HG03066 (cell line): ENCODE results near the gene NSUN3.
"Not testable (repeated sequence)": the region's sequence is repeated elsewhere in the genome, so short reads cannot be mapped to it uniquely, and the experiment has no call there.

Source experiments
- ATAC-seq: cut with Tn5 transposase; IDR thresholded peaks from one replicate; pipeline ENCODE4 v1.9.1; 2021; ENCODE audit warnings: low read depth; ENCODE audit not compliant: unreplicated experiment

Gene NSUN3

DNA sequence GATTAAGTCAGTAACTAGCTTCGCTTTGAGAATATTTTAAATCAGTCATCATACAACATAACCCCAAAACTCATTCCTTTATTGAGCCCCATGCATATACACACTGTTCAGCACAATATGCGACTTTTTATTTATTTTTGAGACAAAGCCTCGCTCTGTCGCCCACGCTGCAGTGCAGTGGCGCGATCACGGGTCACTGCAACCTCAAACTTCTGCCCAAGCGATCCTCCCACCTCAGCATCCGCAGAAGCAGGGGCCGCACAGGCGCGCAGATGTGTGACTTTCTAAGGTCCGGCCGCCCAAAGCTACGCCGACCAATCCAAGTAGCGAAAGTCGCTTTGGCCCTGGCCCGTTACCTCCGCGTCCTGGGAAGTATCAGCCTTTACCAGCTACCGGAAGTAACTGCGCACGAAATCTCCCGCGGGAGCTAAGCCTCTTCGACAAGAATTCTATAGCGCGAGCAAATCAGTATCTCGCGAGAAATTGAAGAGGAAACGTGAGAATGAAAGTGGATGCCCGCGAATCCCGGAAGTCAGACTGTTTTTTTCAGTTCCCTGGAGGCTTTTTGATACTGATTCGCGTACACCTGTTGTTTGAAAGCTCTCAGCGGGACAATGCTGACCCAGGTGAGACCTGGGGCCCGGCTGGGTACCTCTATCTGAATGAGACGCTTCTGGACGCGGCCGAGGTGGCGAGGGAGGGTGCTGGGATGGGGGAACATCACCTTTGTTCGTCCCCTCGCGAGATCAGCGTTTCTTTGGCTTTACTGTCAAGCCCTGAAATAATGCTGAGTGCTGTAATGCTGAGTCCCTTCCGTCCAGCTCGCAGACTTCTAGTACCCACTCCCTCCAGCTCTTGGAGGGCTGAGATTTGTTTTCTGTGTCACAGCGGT, at the start of gene NSUN3, which contains the start of gene DHFR2:
TSS of gene NSUN3 (plus strand) at position 549 of the 892 bp plus-strand sequence. CDS start at position 615, 66 bp downstream.
TSS of gene DHFR2 (minus strand) at position 404 of the 892 bp plus-strand sequence. CDS start 1,405 bp downstream, outside the sequence.
- ATAC-seq = peak; percentile 92

DNA sequence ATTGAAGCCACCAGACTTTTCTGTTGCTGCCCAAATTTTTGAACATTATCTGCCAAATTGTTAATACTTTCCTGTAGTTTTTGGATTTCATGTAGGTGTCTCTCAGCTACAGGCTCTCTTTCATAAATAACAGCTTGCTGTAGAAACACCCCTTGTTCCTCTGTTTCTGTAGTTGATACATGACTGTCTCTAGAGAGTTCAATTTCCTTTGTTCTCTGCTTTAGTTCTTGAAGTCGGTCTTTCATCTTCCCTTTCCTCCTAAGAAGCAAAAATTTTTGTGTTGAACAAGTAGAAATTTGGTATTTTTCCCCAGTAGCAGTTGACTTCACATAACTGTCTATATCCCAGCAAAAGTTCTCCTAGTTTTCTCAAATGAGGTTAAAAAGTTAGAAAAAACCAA, 47.8 kb upstream of the NSUN3 start:
- no peak for ATAC-seq

DNA sequence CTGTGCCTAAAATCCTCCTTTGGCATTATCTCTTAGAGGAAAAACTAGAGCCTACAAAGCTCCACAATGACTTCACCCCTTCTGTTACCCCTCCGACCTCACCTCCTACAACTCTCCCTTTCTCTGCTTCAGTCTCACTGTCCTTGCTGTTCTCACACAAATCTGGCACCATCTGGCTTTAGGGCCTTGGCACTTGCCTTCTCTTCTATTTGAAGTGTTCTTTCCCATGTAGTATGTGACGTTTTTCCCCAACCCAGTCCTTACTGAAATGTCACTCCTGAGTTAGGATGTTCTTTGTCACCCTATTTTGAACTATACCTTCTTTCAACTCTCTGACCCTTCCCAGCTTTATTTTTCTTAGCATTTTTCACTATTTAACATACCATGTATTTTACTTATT, 43.2 kb upstream of the NSUN3 start:
- ATAC-seq = no peak

DNA sequence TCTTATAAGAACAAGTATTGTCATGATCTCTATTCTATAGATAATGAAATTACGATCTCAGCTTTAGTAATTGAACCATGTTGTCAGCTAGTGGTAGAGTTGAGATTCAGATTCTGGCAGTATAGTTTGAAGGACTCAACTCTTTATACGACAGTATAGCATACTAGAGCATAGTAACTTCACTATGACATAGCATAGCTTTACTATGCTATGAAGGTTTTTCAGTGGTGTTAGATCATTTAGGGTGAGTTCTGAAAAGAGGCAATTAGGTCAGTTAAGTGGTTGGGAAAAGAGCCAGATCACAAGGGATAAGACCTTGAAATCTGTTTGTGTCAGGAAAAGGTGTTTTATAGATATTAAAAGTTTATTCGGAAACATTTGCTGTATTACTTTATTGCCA, 42.6 kb upstream of the NSUN3 start:
- ATAC-seq = no peak

DNA sequence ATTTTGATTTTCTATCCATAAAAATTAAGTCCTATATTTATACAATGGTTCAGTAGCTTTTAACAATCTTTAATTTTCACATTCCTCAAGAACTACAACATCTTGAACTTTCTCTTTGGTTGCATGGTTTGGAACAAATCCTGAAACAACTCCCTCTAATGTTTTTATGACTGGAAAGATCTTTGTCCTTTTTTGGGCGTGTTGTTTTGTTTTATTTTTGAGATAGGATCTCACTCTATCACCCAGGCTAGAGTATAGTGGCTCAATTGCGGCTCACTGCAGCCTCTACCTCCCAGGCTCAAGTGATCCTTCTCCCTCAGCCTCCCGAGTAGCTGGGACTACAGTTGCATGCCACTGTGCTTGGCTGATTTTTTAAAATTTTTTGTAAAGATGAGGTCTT, 38.5 kb upstream of the NSUN3 start:
- ATAC-seq = no peak

DNA sequence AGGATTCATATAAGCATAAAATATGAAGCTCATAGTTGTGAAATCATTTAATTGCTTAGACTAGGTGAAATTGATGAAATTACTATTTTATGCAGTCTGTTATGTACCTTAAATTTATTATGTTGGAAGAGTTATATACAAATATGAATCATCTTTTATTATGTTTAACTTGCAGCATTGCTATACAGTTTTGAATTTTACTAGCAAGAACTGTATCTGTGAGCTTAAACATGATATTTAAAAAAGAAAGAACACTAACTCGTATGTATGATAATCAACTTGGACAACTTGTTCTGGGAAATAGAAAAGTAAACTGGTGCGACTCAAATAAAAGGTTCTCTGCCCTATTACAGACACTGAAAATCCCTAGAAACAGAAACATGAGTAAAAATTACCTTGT, 36.2 kb upstream of the NSUN3 start:
- no peak for ATAC-seq

DNA sequence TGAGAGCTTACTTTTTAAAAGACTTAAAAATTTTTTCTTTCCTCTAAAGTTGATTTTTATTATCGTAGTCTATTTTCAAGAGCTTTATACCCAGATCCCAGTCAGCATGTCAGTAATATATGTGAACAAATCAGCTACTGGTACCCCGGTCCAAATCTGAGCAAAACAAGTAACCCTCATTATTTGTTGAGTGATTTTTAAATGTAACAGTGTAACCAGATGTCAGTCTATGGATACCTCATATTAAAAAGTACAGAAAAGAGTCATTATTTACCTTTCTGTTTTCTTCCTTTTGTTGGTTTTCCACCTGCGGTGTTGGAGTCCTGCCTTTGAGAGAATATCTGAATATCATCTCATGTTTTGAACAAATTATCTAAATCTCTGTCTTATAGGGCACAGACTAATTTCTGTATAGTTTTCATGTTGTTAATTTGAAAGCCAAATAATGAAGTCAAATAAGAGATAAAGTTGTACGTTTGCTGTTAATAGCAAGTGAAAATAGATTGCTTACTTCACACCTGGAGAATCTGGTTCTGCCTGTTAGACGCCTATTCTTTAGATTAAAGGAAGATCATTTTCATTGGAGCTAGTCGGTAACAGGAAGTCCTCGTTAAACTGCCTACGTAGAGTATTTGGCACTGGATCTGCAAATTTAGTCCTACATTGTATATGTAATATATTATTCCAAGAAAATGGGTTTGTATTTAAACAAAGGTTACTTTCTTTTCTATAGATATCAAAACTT, 34.6 kb upstream of the NSUN3 start, which contains the start of gene STX19:
TSS of gene STX19 (minus strand) at position 505 of the 745 bp plus-strand sequence. CDS start 13,328 bp downstream, outside the sequence.
- ATAC-seq = no peak

DNA sequence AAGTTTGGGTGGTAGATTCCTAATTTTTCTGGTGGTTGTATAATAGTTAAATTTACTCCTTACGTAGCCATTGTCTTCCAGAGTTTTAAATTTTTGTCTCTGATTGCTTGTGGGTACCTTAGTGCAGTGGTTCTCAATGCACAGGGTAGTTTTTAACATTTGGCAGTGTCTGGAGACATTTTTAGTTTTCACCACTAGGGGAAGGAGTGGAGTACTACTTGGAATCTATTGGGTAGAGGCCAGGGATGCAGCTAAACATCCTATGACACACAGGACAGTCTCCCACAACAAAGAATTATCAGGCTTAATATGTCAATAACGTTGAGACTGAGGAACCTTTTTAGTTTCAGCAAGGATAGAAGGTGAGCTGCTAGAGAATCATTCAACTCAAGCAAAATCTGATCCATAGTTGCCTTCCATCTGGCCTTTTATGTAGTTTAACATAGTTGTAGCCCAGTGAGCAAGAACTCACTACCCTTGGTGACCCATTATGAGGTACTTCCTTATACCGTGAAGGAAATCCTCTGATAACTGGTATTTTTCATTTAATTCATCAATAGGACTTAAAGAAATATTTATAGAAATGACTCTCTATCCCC, 25.9 kb upstream of the NSUN3 start:
- ATAC-seq = peak; percentile 84

DNA sequence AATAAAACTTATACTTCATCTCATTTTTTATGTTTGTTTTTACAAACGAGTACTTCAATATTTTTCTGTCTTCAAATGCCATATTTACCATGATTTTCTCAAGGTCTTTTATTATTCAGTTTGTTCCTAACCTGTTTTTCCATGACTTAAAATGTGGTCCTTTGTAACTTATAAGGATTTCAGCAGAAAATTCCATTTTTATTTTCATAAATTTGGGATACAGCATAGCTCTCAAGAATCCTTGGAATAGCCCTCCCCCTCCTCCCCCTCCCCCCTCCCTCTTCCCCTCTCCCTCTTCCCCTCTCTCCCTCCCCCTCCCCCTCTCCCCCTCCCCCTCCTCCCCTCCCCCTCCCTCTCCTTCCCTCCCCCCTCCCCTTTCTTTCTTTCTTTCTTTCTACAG, 19.6 kb upstream of the NSUN3 start:
- ATAC-seq = no peak

DNA sequence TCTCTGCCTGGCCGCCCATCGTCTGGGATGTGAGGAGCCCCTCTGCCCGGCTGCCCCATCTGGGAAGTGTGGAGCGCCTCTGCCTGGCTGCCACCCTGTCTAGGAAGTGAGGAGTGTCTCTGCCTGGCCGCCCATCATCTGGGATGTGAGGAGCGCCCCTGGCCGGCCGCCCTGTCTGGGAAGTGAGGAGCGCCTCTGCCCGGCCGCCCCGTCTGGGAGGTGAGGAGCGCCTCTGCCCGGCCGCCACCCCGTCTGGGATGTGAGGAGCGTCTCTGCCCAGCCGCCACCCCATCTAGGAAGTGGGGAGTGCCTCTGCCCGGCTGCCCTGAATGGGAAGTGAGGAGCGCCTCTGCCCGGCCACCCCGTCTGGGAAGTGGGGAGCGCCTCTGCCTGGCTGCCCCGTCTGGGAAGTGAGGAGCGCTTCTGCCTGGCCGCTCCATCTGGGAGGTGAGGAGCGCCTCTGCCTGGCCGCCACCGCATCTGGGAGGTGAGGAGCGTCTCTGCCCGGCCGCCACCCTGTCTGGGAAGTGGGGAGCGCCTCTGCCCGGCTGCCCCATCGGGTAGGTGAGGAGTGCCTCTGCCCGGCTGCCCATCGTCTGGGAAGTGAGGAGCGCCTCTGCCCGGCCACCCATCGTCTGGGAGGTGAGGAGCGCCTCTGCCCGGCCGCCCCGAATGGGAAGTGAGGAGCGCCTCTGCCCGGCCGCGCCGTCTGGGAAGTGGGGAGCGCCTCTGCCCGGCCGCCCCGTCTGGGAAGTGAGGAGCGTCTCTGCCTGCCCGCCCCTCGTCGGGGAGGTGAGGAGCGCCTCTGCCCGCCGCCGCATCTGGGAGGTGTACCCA, 18.5 kb upstream of the NSUN3 start:
- not testable (repeated sequence) for ATAC-seq

DNA sequence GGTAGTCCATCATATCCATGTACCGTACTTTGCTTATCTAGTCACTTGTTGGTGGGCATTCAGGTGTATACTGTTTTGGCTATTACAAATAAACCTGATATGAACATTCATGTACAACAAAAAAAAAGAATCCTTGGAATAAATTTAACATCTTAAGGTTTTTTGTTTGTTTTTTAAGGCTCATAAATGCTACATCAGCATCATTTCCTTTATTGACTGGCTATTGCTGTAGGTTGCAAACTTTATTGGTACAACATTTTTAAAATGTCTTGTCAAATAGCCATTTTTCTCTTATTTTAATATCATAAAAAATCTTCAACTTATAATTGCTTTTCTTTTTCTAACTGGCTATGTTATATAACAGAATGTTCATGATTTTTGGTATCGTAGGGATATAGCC, 16.3 kb upstream of the NSUN3 start:
- no peak for ATAC-seq

DNA sequence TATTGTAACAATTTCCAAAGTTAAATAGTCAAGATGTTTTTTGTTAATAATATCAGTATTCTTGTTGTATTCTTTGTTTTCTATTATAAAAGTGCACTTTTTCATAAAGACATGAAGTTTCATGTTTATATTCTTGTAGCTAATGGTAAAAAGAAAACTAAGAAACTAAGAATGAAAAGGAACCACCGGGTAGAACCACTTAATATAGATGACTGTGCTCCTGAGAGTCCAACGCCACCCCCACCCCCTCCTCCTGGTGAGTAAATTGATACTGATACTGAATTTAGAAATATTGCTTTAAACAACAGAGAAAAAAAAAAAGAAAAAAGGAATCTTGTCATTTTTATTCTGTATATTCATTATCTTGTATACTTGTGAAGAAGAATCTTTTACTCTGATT, 13.6 kb upstream of the NSUN3 start:
- no peak for ATAC-seq

DNA sequence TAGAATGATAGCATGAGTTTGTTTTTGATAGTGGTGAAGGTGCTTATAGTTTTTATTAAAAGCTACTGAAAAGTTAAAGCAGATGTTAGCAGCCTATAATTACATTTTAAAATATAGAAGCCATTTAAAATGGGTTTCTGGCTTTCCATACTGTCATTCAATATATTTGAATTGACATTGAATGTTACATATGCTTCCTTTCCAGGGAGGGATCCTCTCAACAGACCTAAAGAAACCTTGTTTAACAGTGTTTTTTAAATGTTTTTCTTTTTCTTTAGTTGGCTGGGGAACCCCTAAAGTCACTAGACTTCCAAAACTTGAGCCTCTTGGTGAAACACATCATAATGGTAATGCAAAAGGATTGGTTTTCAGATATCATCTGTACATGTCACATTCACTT, 12.3 kb upstream of the NSUN3 start:
- ATAC-seq = no peak

DNA sequence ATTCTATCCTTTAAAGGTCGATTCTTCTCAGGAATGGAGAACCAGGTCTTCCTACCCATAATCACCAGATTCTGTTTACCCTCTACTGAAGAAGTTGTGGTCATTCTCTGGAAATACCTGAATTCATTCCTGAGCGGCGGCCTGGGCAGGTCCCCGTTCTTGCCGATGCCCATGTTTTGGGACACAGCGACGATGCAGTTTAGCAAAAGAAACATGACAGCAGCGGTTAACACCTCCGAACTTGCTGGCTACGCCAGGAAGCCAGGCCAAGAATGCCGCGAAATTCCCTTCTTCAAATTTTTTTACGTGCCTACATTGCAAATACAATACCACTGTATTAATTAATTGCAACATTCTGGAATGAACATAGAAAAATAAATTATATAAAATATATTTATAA, 1.6 kb upstream of the NSUN3 start:
- ATAC-seq = no peak

DNA sequence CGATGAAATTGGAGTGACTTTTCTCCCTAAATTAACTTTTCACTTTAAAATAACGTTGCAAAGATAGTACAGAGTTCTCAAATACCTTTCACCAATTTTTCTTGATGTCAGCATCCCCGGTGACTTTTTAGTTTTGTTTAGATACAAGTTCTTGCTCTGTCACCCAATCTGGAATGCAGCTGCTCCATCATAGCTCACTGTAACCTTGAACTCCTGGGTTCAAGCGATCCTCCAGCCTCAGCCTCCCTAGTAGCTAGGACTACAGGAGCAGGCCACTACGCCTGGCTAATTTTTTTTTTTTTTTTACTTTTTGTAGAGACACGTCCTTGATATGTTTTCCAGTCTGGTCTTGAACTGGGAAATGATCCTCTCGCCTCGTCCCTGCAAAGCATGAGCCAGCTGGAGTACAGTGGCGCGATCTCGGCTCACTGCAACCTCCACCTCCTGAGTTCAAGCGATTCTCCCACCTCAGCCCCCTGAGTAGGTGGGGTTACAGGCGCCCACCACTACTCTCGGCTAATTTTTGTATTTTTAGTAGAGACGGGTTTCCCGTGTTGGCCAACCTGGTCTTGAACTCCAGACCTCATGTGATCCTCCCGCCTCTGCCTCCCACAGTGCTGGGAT, 747 bp downstream of the NSUN3 start:
- no peak for ATAC-seq

DNA sequence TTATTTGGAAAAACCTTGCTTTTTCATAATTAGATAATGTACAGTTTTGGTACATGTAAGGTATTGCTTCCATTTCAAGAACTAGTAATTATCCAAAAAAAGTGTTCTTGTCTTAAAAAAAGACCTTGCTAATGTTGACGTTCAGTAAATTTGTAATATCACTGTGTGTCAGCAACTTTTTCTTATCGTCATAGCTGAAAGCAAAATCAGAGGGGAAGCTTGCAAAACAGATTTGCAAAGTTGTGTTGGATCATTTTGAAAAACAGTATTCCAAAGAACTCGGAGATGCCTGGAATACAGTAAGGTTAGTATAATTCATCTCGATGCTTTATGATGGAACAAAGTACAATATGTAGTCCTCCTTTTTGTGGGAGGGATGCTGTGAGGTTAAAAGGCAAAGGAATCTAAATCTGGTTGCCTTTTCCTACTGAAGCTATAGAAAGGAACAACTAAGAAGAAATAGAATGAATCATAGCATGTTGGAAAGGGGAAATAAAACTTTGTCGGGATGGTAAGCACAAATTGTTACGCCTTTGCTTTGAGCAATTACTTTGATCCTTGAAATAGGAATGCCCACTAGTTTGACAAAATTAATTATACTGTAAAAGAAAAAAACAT, 1.5 kb downstream of the NSUN3 start:
- no peak for ATAC-seq

DNA sequence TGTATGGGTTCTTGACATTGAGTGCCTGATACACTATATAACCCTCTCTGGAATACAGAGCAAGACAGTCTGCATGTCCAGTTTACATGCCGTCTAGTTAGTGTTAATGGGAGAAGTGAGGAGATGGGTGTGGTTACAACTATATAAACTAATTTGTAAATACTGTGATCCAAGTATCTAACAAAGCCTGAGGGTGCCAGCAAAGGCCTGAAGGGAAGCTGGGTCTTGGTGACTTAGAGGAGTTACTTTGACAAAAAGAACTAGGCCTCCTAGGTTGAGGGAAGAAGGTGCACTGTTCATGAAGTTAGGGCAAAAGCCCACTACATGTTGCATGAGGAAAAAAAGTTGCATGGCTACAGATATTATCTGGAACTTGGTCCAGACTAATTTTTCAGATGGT, 2.3 kb downstream of the NSUN3 start:
- ATAC-seq = no peak

DNA sequence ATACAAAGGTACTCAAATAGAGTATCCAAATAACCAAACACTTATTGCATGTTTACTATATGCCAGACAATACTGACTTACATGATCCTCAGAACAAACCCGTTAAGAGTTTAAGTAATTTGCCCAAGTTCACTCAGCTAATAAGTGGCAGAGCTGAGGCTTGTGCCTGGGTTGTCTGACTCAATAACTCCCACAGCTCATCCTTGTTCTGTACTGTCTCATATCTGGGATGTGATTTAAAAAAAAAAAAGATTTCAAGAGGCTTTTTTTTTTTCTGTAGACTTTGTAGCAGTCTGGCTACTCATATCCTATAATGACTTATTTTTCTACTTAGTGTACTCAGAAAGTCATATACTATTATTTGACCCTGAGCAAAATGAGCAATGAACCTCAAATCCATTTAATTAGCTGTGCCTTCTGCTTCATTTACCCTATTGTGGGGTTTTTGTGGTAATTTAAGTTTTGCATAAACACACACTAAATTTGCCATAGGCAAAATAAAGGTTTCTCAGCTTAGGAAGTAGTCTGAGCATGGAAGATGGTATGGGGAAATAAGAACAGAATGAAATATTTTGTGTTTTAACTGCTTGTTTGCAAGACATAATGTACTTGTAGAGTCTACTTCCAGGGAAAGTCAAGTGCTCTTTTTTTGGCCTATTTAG, 3.1 kb downstream of the NSUN3 start:
- ATAC-seq = no peak
